SU-DHL-6 (cell line): ENCODE measurements around the gene APOBEC4.
"Not testable (repeated sequence)": the region's sequence is repeated elsewhere in the genome, so short reads cannot be mapped to it uniquely, and the experiment has no call there.

Source experiments
- H2AFZ ChIP-seq: fragments of 200-600 bp; sonication (generic); 2 replicates; pipeline ENCODE4 v1.6.1; 2014; ENCODE audit warnings: low read depth, mild to moderate bottlenecking, moderate library complexity, mixed read lengths, antibody characterized with exemption, low read length; ENCODE audit not compliant: severe bottlenecking
- H3F3A ChIP-seq: fragments of 200-600 bp; shearing (Covaris generic); 2 replicates; pipeline ENCODE4 v1.6.0; 2016; ENCODE audit warnings: antibody characterized with exemption, mild to moderate bottlenecking; ENCODE audit not compliant: insufficient read depth
- H3K27ac ChIP-seq: fragments of 200-600 bp; sonication (generic); 2 replicates; pipeline ENCODE4 v1.5.1; 2016; ENCODE audit warnings: low read depth, mild to moderate bottlenecking, low read length, moderate library complexity, mixed read lengths
- H3K27me3 ChIP-seq: fragments of 200-600 bp; sonication (generic), shearing (Covaris generic); 2 replicates; pipeline ENCODE4 v1.6.0; 2014; ENCODE audit warnings: mild to moderate bottlenecking, low read length
- H3K36me3 ChIP-seq: fragments of 200-600 bp; sonication (generic); 2 replicates; pipeline ENCODE4 v1.6.1; 2014; ENCODE audit warnings: mild to moderate bottlenecking, low read length, mixed read lengths
- H3K4me2 ChIP-seq: fragments of 300-600, 200-600 bp; shearing (Covaris generic), sonication (generic); 2 replicates; pipeline ENCODE4 v1.6.0; 2014; ENCODE audit warnings: low read length, low read depth, mild to moderate bottlenecking; ENCODE audit not compliant: poor library complexity, severe bottlenecking
- H3K4me3 ChIP-seq: fragments of 200-600 bp; sonication (generic); 2 replicates; pipeline ENCODE4 v1.5.1; 2014; ENCODE audit warnings: antibody characterized with exemption, low read length, mild to moderate bottlenecking, mixed read lengths; ENCODE audit not compliant: insufficient read depth, poor library complexity, severe bottlenecking
- H3K79me2 ChIP-seq: fragments of 200-600 bp; sonication (generic); 2 replicates; pipeline ENCODE4 v1.6.1; 2014; ENCODE audit warnings: mild to moderate bottlenecking, low read length, moderate library complexity; ENCODE audit not compliant: insufficient read depth
- H3K9ac ChIP-seq: fragments of 200-600 bp; sonication (generic); 2 replicates; pipeline ENCODE4 v1.7.0; 2014; ENCODE audit warnings: mild to moderate bottlenecking, low read length
- H3K9me2 ChIP-seq: fragments of 200-600 bp; sonication (generic); replicated peaks from 2 replicates; pipeline ENCODE4 v1.6.1; 2014; ENCODE audit warnings: low read length; ENCODE audit not compliant: insufficient read depth
- H3K9me3 ChIP-seq: fragments of 200-600 bp; sonication (generic); 2 replicates; pipeline ENCODE4 v1.6.1; 2014; ENCODE audit warnings: low read length, mixed read lengths; ENCODE audit not compliant: insufficient read depth
- H4K20me1 ChIP-seq: fragments of 200-600 bp; sonication (generic); 2 replicates; pipeline ENCODE4 v1.6.1; 2014; ENCODE audit warnings: low read depth, mild to moderate bottlenecking, antibody characterized with exemption, low read length, moderate library complexity, mixed read lengths
- EZH2phosphoT487 ChIP-seq: fragments of 200-600 bp; sonication (generic), shearing (Covaris generic); conservative IDR thresholded peaks from 2 replicates; pipeline ENCODE4 v1.6.1; 2018; ENCODE audit warnings: mild to moderate bottlenecking, antibody characterized with exemption, low read length, moderate library complexity, mixed read lengths
- TF ChIP-seq, protein P1 (sequence below): fragments of 200-600 bp; sonication (generic); IDR thresholded peaks from one replicate; pipeline ENCODE4 v1.5.1; 2017; ENCODE audit warnings: antibody characterized with exemption, mild to moderate bottlenecking, low read length, moderate library complexity; ENCODE audit not compliant: insufficient read depth, poor library complexity, severe bottlenecking

The APOBEC4 gene

DNA sequence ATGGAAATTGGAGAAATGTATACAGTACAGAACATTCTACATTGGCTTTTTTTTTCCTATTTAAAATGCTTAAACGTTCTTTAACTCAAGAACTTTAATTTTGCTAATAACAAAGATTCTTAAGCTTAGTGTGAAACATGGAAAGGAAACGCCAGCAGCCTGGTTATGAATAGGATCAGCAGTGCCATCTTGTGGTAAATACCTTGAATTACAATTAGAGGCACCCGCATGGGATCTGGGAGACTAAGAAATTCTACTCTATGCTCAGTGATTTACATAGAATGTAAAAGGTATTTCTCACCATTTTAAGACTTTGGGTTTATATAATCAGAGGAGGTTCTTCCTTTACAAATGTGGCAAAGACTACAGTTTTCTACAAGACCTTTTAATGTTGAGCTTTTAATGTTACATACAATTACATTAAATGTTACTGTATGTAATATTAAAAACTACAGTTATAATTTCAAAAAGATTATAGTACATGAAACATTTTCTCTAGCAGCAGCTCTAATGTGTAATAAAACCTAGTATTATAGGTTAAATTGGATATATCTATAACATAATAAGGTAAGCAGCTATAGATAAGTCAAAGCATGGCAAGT is 32.1 kb upstream of the APOBEC4 start:
- Histone ChIP-seq H2AFZ (no peak overlapping the region), H3K4me2 (no peak overlapping the region), H3K4me3 (no peak overlapping the region), H3K27ac (no peak overlapping the region), H3K9me3 (no peaks in the 10 kb centered on the region), H3K36me3 (no peaks in the 10 kb centered on the region), H3K27me3 (no peaks in the 10 kb centered on the region), H3K79me2 (no peaks in the 10 kb centered on the region), H3K9me2 (no peaks in the 10 kb centered on the region), H3K9ac (no peak overlapping the region), H4K20me1 (no peaks in the 10 kb centered on the region), H3F3A (no peaks in the 10 kb centered on the region)
- TF ChIP-seq EZH2phosphoT487: no peak
- TF ChIP-seq, protein P1, sequence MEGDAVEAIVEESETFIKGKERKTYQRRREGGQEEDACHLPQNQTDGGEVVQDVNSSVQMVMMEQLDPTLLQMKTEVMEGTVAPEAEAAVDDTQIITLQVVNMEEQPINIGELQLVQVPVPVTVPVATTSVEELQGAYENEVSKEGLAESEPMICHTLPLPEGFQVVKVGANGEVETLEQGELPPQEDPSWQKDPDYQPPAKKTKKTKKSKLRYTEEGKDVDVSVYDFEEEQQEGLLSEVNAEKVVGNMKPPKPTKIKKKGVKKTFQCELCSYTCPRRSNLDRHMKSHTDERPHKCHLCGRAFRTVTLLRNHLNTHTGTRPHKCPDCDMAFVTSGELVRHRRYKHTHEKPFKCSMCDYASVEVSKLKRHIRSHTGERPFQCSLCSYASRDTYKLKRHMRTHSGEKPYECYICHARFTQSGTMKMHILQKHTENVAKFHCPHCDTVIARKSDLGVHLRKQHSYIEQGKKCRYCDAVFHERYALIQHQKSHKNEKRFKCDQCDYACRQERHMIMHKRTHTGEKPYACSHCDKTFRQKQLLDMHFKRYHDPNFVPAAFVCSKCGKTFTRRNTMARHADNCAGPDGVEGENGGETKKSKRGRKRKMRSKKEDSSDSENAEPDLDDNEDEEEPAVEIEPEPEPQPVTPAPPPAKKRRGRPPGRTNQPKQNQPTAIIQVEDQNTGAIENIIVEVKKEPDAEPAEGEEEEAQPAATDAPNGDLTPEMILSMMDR: peak; percentile 51

DNA sequence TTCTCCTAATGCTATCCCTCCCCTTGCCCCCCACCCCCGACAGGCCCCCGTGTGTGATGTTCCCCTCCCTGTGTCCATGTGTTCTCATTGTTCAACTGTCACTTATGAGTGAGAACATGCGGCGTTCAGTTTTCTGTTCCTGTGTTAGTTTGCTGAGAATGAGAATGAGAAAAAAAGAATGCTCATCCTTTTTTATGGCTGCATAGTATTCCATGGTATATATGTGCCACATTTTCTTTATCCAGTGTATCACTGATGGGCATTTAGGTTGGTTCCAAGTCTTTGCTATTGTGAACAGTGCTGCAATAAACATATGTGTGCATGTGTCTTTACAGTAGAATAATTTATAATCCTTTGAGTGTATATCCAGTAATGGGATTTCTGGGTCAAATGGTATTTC is 26.2 kb upstream of the APOBEC4 start:
- not testable (repeated sequence) for H3F3A ChIP-seq, H3K27me3 ChIP-seq

DNA sequence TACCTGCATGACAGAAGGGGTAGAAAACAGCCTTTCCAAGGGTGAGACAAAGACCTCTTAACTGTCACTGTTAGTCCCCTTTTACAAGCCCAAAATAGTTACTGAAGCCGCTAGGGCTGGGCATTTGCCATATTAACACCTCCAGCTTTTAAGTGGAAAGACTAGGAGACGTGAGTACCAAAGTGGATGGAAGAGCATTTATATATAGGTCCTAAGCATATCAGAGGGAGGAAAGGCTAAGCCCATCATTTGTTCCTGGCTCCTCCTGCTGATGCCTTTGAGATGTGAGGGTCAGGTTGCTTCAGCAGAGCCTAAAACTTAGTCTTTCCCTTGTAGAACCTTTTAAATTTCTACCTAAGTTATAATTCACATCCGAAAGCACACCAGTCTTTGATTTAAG is 25.7 kb upstream of the APOBEC4 start:
- TF ChIP-seq, protein P1: no peak
- no peak for TF ChIP-seq EZH2phosphoT487
- Histone ChIP-seq H3K4me3 (no peak overlapping the region), H2AFZ (no peak overlapping the region), H3K27ac (no peak overlapping the region), H3K79me2 (no peaks in the 10 kb centered on the region), H3K36me3 (no peaks in the 10 kb centered on the region), H3K9ac (no peak overlapping the region), H3F3A (no peaks in the 10 kb centered on the region), H3K9me2 (no peaks in the 10 kb centered on the region), H3K27me3 (no peaks in the 10 kb centered on the region), H3K9me3 (no peaks in the 10 kb centered on the region), H4K20me1 (no peaks in the 10 kb centered on the region), H3K4me2 (no peak overlapping the region)

More for the DNA sequence above, 26.2 kb upstream of the APOBEC4 start:
- not testable (repeated sequence) for H3K27ac ChIP-seq, H3K9ac ChIP-seq, H4K20me1 ChIP-seq, H3K79me2 ChIP-seq, H3K36me3 ChIP-seq, H3K4me3 ChIP-seq, H3K9me2 ChIP-seq, H2AFZ ChIP-seq, H3K9me3 ChIP-seq, H3K4me2 ChIP-seq

- H3K9me3 ChIP-seq: no peaks in the 10 kb centered on the region
- no peak for TF ChIP-seq EZH2phosphoT487
- TF ChIP-seq, protein P1: no peak
- H3K27ac ChIP-seq: no peak overlapping the region
- H3F3A ChIP-seq: no peaks in the 10 kb centered on the region
- H3K4me3 ChIP-seq: no peak overlapping the region
- H3K36me3 ChIP-seq: no peaks in the 10 kb centered on the region
- no peak overlapping the region for H2AFZ ChIP-seq
- H3K9ac ChIP-seq: no peak overlapping the region
- no peaks in the 10 kb centered on the region for H3K9me2 ChIP-seq
- no peaks in the 10 kb centered on the region for H3K79me2 ChIP-seq
- H4K20me1 ChIP-seq: no peaks in the 10 kb centered on the region
- no peaks in the 10 kb centered on the region for H3K27me3 ChIP-seq
- H3K4me2 ChIP-seq: no peak overlapping the region
Measured at GRCh38 chr1:183676586-183677189, 23.6 kb upstream of the APOBEC4 start.
